LHCN-M2 (cell line): Measurements from ENCODE around the gene GBF1. TPM values are rescaled to one million over a fixed set of nuclear protein-coding genes. Genes with fewer than 3 reads are reported as not detected.
"Not testable (repeated sequence)": the region's sequence is repeated elsewhere in the genome, so short reads cannot be mapped to it uniquely, and the experiment has no call there.

ENCODE experiments used
- DNase-seq: peaks from one replicate; pipeline ENCODE4 v3.0.0-alpha.2; 2012; ENCODE audit warnings: low read depth
- total RNA-seq: library from RNA; depleted of rRNA; stranded (reverse); fragments of >200 nt; gene quantifications from 2 replicates; pipeline ENCODE4 v1.2.3, GENCODE V29; 2014

Gene GBF1
- total RNA-seq, 1 experiment from 2014 or later, result 43.9 TPM

DNA sequence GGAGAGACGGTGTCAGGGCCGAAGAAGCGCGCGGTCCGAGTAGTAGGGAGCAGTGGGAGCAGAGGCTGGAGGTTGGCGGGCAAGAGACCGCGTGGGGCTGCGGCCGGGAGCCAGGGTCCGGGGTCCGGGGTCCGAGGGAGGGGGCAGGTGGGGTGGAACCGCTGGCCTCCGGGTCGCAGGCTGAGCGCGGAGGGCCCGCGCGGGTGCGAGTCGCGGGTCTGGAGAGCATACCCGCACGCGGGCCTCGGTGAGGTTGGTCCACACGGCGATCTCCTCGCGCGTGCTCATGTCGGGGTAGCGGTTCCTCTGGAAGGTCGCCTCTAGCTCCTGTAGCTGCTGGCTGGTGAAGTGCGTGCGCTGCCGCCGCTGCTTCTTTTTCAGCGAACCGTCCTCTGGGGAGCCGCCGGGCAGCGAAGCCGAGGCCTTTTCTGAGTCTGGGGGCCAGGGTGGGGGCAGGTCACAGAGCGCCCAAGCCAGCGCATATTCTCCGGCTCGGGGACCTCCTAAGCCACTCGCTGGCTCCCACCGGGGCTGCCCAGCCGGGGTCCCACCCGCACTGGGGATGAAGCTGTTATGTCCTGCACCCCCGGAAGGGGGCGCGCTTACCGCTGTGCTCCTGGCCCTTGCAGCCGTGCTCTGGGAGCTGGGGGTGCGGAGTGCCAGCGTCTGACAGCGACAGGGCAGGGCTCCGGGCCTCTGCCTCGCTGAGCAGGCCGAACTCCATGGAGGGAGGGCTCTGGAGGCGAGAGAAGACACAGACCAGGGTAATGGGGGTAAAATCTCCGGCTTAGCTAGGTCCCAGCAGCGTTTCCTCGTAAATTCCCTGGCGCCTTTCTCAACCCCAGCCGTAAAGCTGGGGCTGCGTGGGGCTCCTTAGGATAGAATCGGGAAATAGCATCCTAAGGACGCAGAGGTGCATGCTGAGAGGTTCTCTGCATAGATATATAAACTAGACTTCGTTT, 13.7 kb upstream of the GBF1 start:
- no peak for DNase-seq

- no peak for DNase-seq
These were observed 11.3 kb upstream of the GBF1 start for GRCh38 chr10:102233997-102234396.

DNA sequence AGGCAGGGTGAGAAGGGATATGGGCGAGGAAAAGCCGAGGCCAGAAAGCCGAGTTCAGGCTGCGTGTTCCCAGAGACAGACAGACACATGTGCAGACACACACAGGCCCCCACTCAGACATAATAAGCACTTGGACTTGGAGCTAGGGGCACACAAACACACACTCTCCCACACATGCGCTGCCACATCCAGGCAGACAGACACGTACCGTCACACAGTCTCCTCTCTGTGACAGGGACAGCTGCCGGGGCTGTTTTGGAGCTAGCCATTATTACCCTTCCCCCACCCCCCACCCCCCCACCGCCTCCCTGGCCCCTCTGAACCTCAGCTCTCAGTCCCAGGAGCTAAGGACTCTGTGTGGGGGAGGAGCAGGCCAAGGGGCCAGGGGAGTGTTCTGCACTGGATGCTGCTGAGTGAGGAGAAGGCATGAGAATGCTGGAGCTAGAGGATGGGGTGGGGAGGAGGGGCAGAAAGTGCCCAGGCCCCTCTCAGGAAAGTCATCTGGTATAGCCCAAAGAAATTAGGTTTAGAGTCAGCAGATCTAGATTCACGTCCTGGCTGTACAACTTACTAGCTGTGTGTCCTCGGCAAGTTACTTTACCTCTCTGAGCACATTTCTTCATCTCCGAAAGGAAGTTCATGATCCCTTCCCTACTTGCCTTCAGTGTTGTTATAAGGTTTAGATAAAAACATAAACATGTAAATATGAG, 10.3 kb upstream of the GBF1 start:
- DNase-seq, result peak; percentile 27

- DNase-seq, result peak; percentile 48
These were observed 9.8 kb upstream of the GBF1 start for GRCh38 chr10:102235598-102235920.

DNA sequence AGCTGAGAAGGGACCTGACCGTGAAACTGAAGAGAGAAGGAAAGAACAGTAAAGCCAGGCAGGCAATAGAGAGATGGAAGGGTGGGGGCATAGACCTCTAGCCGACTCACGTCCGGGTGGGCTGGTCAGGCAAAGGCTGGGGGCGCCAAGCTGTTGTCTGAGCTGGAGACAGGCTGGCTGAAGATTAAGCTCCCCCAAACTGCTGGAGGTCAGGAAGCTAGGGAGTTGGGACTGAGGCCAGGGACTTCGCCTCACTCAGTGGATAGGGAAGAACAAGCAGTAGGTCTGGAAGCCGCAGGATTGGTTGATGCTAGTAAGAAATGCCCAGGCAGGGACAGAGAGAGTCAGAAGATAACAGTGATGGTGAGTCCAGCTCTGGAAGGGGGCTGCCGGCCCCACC, 9.3 kb upstream of the GBF1 start:
- DNase-seq, result no peak

- peak; percentile 40 for DNase-seq
These were observed 7.5 kb upstream of the GBF1 start for GRCh38 chr10:102237711-102238252.

DNA sequence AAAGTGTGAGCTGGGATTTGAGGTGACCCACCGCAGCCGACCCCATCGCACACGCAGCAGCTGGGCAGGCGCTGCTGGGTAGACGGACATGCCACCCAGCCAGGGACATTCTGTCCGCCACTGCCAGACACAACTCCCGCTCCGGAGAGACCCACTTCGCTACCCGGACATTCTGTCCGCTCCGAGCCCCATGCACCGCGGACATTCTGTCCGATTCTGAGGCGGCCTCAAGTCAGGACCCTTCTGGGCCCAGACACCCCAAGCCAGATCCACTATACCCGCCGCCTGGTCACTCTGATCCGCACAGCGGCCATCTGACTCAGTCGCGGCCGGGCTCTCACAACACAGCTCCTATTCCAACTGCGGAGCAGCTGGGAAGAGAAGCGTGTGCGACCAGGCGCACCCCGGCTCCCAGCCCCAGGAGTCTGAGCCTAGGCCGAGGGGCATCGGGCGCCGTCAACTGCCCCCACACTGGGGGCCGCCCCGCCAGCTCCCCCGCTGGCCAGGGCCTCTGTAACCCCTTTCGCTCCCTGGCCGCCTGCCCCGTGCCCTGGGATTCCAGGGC, 4.8 kb upstream of the GBF1 start:
- peak; percentile 37 for DNase-seq

GRCh38 chr10:102241032-102241443, 4.3 kb upstream of the GBF1 start:
- DNase-seq, result no peak

DNA sequence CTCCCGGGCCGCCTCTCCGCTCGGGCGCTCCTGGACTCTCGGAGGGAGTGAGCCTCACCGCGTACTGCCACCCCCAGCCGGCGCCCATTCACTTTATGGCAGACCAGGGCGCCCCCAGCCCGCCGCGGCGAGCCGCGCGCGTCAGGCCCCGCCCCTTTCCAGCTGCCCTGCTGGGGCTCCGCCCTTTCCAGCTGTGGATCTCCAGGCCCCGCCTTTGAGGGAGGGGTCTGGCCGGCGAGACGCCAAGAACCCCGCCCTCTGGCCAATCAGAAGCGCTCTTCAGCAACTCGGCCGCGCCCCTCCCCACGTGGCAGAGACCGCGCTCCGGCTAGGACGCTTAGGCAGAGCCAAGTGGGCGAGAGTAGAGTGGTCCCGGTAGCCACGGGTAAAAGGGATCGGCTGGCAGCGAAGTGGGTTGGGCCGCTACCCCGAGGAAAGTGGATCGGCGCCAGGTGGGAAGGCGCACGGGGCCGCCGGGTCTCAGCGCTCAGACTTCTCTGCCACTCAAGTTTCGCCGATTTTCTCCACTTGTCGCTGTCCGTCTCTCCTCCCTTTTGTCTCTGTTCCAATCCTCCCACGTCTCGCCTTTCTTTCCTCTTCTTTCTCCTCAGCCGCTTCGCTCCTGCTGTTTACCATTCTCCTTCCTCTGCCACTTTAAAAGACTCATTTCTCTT, 3.8 kb upstream of the GBF1 start, which contains the start of gene PITX3:
TSS of gene PITX3 (minus strand) at position 69 of the 674 bp plus-strand sequence. CDS start 9,432 bp downstream, outside the sequence.
- DNase-seq, result peak; percentile 90

GRCh38 chr10:102242118-102242485, 3.2 kb upstream of the GBF1 start:
- no peak for DNase-seq

DNA sequence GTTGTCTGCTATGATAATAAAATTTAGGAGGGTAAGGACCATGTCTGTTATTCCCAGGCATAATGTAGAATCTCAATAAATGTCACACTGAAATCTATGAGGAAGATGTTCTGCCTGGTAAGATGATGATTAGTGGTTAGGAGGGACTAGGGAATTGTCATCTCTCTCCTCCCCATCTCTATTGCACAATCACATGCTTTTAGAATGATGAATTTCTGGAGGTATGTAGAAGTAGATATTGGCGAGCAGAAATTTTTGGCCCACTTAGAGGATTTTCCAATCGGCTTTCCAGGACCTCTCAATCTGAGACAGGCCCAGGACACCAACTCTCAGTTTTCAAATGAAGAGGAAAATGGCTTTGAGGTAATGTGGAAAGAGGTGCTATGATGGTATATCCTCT, 2.0 kb upstream of the GBF1 start:
- DNase-seq, result peak; percentile 81

DNA sequence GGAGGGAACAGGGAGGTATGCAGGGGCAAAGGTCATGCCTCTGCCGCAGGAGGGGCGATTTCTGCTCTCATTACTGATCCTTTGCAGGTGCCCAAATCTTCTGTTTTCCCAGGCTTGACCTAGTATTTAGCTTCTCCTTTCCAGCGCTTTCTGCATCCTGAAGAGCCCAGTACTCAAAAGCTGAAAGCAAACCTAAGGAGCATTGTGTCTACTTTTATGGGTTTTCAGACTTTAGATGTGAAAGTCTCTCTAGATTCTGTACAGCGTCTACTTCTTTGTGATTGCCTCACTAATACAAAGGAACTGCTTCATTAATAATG, 560 bp downstream of the GBF1 start:
- DNase-seq, result no peak

DNA sequence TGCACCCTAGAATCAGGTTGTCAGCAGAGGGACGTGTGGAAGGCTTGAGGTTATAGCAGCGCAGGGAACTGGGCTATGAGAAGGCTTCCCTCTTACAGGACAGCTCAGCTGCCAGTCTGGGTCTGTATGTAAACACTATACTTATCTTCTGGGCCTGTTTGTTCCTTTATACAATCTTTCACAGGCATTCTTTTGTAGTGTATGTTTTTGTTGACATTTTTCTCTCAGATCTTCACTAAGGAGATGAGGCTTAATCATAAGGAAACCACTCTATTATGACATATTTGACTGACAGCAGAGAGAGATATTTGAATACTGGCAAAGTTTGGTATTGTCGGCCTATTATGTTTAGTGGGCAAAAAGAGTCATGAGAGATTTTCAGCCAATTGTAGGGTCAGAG, 929 bp downstream of the GBF1 start:
- no peak for DNase-seq

DNA sequence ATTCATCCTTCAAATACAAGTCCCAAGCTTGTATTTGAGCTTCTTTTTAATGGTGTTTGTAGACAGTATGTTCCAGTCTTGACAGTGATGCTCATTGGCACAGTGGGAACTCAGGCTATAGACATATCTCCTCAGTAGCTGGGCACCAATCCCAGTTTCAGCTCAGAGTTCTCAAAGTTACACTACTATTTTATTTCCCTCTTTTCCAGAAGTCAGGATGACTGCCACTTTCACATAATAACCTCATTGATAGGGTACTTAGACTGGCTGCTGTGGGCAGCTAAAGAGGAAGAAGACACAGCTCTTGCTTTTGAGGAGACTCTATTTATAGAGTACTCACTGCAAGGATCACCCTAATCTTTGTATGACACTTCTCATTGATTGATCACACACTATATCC, 2.4 kb downstream of the GBF1 start:
- DNase-seq, result no peak

GRCh38 chr10:102252508-102252907, 7.2 kb downstream of the GBF1 start:
- DNase-seq, result not testable (repeated sequence)

- peak; percentile 37 for DNase-seq
These were observed 9.1 kb downstream of the GBF1 start for GRCh38 chr10:102254426-102254825.

DNA sequence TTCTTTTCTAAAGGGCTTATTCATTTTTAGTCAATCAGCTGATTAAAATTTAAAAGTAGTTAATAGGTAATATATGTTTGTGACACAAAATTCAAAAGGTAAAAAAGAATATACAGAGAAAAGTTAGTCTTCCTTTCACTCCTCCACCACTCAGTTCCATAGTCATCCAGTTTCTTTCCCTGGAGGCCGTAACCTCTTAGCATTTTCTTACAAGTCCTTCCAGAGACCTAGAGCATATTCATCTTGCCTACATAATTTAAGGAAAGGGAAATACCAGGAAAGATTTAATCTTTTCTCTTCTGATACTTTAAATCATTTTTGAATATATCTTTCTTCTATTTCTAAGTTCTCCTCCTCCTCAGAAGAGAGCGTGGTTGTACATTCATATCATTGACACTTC, 10.1 kb downstream of the GBF1 start:
- DNase-seq, result no peak

DNA sequence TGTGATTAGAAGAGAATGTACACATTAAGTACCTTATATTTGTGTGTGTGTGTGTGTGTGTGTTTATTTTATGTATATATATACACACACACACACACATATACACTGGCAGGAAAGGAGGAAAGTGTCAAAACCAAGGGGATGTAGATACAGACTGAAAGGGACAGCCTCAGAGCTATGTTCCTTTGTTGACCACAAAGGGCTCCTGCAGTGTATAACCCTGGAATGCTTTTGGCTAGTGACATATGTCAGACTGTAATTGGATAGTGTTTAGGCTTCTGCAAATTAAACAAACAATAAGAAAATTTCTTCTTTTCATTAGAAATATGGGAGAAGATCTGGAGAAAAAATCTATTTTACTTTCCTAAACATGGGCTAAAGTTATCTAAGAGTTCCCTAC, 15.9 kb downstream of the GBF1 start:
- DNase-seq, result peak; percentile 48

DNA sequence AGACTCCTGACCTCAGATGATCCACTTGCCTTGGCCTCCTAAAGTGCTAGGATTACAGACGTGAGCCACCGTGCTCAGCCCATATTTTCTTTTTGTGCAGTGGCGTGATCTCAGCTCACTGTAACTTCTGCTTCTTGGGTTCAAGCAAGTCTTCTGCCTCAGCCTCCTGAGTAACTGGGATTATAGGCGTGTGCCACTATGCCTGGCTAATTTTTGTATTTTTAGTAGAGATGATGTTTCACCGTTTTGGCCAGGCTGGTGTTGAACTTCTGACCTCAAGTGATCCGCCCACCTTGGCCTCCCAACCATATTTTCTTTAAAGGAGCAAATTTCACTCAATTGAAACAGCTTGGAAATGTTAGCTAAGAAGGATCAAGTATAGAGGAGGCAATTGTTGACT, 16.5 kb downstream of the GBF1 start:
- DNase-seq, result peak; percentile 35

DNA sequence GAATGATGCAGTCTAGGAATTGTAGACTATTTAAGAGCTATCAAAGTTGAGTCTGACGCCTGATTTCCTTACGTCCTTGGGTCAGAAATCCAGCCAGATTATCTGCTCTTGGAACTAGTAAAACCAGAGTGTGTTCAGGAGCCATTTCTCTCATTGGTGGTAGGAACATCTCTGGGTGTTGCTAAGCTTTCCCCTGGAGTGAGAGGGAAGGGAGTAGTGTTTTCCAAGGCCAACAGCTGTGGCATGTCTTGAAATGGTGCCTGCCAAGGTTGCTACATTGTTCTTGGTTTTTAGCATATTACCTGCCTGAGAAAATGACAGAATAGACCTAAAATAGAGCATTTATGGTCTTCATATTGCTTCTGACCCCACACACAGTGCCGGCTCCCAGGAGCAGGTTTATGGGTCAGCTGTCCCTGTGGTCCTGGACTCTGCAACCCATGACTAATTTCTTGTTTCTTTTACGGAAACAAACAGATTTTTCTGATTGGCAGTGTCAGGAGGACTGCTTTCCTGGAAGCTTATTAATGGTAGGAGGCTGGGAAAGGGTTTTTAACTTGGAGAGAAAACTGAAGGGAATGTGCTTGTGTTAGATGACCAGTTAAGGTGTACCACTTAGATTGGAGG, 17.5 kb downstream of the GBF1 start:
- DNase-seq, result peak; percentile 95

GRCh38 chr10:102264371-102264770, 19.0 kb downstream of the GBF1 start:
- DNase-seq, result no peak
